Endodermal cell (in vitro differentiated cells): Measurements from ENCODE around the gene POLRMT. TPM values are rescaled to one million over a fixed set of nuclear protein-coding genes. Genes with fewer than 3 reads are reported as not detected.

Experiments
- DNase-seq: peaks from one replicate; pipeline ENCODE4 v3.0.0-alpha.2; 2017
- H3K27ac ChIP-seq: 2 replicates; pipeline ENCODE4 v1.5.1; 2013; ENCODE audit warnings: mild to moderate bottlenecking, low read depth, low read length, moderate library complexity
- H3K27me3 ChIP-seq: 2 replicates; pipeline ENCODE4 v1.6.1; 2013; ENCODE audit warnings: mild to moderate bottlenecking, low read length, moderate library complexity; ENCODE audit not compliant: insufficient read depth, control insufficient read depth, poor library complexity, severe bottlenecking
- H3K36me3 ChIP-seq: 2 replicates; pipeline ENCODE4 v1.7.0; 2013; ENCODE audit warnings: mild to moderate bottlenecking, low read length, moderate library complexity; ENCODE audit not compliant: control insufficient read depth, insufficient read depth
- H3K4me1 ChIP-seq: one replicate; pipeline ENCODE4 v1.7.0; 2013; ENCODE audit warnings: low read length; ENCODE audit not compliant: control insufficient read depth, insufficient read depth
- H3K4me3 ChIP-seq: 2 replicates; pipeline ENCODE4 v1.5.1; 2013; ENCODE audit warnings: mild to moderate bottlenecking, low read length, moderate library complexity
- H3K9ac ChIP-seq: 2 replicates; pipeline ENCODE4 v1.6.1; 2013; ENCODE audit warnings: mild to moderate bottlenecking, low read length, moderate library complexity; ENCODE audit not compliant: poor library complexity, severe bottlenecking; ENCODE audit errors: extremely low read depth
- H3K9me3 ChIP-seq: 2 replicates; pipeline ENCODE4 v1.6.1; 2013; ENCODE audit warnings: mild to moderate bottlenecking, low read length, moderate library complexity; ENCODE audit not compliant: control insufficient read depth
- H3K27ac Mint-ChIP-seq: 2 replicates; pipeline ENCODE4 v1.8.0; 2020; ENCODE audit warnings: mixed read lengths
- H3K27me3 Mint-ChIP-seq: 2 replicates; pipeline ENCODE4 v1.8.0; 2021; ENCODE audit warnings: mild to moderate bottlenecking, mixed read lengths; ENCODE audit not compliant: insufficient read depth
- H3K36me3 Mint-ChIP-seq: 2 replicates; pipeline ENCODE4 v1.8.0; 2020; ENCODE audit warnings: low read depth, mixed read lengths
- H3K4me1 Mint-ChIP-seq: 2 replicates; pipeline ENCODE4 v1.8.0; 2020; ENCODE audit warnings: mixed read lengths
- H3K4me3 Mint-ChIP-seq: 2 replicates; pipeline ENCODE4 v1.8.0; 2020; ENCODE audit warnings: mild to moderate bottlenecking, moderate library complexity, mixed read lengths
- H3K9me3 Mint-ChIP-seq: 2 replicates; pipeline ENCODE4 v1.8.0; 2020; ENCODE audit warnings: mild to moderate bottlenecking, mixed read lengths
- CTCF ChIP-seq: fragments of 200-600 bp; sonication (generic); conservative IDR thresholded peaks from 2 replicates; pipeline ENCODE4 v1.5.0; 2021; ENCODE audit warnings: antibody characterized with exemption, mild to moderate bottlenecking
- WGBS, 2 experiments: methylation state at CpG; one replicate each; pipeline versions ENCODE4 v1.1.5 to v1.1.7; 2013; ENCODE audit warnings: missing lambda C conversion rate in 2 of 2, mixed read lengths in 1 of 2; ENCODE audit not compliant: insufficient coverage in 1 of 2, insufficient read length in 1 of 2; 5-methylcytosine and 5-hydroxymethylcytosine counted together
- total RNA-seq, 2 donors: library from RNA; stranded (reverse); fragmentation: NEBNext Ultra II Directional in 1 of 2; extraction: Animal tissue kit (Norgen Biotek cat#: 25700) in 1 of 2; gene quantifications; 2 replicates in 1 of 2; 3 replicates in 1 of 2; pipeline ENCODE4 v1.2.1, GENCODE V29; 2021

Gene POLRMT
- total RNA-seq, 2 donors from 2014 or later = 76.6 to 86.4 TPM

DNA sequence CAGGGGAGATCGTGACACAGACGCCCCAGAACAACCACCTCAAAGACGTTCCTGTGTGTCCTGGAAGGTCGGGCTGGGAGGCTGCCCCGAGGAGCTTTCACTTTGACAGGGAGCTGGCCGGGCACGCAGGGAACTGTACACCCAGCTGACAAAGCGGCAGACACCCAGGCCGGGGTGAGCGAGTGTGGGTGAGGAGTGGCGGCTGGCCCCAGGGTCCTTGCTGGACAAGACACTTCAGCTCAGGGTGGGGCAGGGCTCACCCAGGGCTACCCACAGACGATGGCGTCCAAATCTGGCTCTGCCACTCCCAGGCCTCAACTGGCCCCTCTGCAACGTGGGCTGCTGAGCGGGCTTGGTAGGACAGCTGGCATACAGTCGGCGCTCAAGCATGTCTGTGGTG is 8.4 kb upstream of the POLRMT start:
- Histone ChIP-seq H3K27me3 (peaks cover 21% of the 10 kb centered on the region), H3K4me3 (no peak overlapping the region), H3K27ac (no peak overlapping the region), H3K4me1 (no peaks in the 10 kb centered on the region), H3K9me3 (no peaks in the 10 kb centered on the region), H3K36me3 (no peaks in the 10 kb centered on the region), H3K9ac (no peak overlapping the region)
- no peak for DNase-seq
- H3K4me1 Mint-ChIP-seq = no peaks in the 10 kb centered on the region
- H3K4me3 Mint-ChIP-seq = no peak overlapping the region
- WGBS, 2 experiments = 95 to 97% methylated on average over 17 of the region's 17 CpGs
- no peaks in the 10 kb centered on the region for H3K9me3 Mint-ChIP-seq
- no peak for TF ChIP-seq CTCF
- peaks cover 31% of the 10 kb centered on the region for H3K27me3 Mint-ChIP-seq
- H3K36me3 Mint-ChIP-seq = peaks cover 5% of the 10 kb centered on the region
- no peak overlapping the region for H3K27ac Mint-ChIP-seq

- Mint-ChIP-seq H3K27ac (no peak overlapping the region), H3K36me3 (no peaks in the 10 kb centered on the region), H3K4me3 (no peak overlapping the region), H3K27me3 (peaks cover 33% of the 10 kb centered on the region), H3K4me1 (no peaks in the 10 kb centered on the region), H3K9me3 (no peaks in the 10 kb centered on the region)
- Histone ChIP-seq H3K9ac (no peak overlapping the region), H3K4me3 (no peak overlapping the region), H3K4me1 (no peaks in the 10 kb centered on the region), H3K9me3 (no peaks in the 10 kb centered on the region), H3K36me3 (no peaks in the 10 kb centered on the region), H3K27ac (no peak overlapping the region), H3K27me3 (peaks cover 21% of the 10 kb centered on the region)
- TF ChIP-seq CTCF = no peak
- no peak for DNase-seq
- 93% methylated on average over 23 to 31 of the region's 31 CpGs for WGBS, 2 experiments
Measured at GRCh38 chr19:640606-641189, 7.4 kb upstream of the POLRMT start.

GRCh38 chr19:640161-640558 is 6.8 kb upstream of the POLRMT start:
- H3K4me3 ChIP-seq = no peak overlapping the region
- H3K27ac Mint-ChIP-seq = no peak overlapping the region
- H3K27me3 ChIP-seq = peaks cover 21% of the 10 kb centered on the region
- DNase-seq = no peak
- H3K36me3 Mint-ChIP-seq = no peaks in the 10 kb centered on the region
- H3K9me3 ChIP-seq = no peaks in the 10 kb centered on the region
- H3K4me3 Mint-ChIP-seq = peak overlapping the region; percentile 54
- WGBS, 2 experiments = 58 to 82% methylated on average over 11 to 25 of the region's 25 CpGs
- no peaks in the 10 kb centered on the region for H3K4me1 ChIP-seq
- no peak overlapping the region for H3K27ac ChIP-seq
- no peak overlapping the region for H3K9ac ChIP-seq
- no peaks in the 10 kb centered on the region for H3K9me3 Mint-ChIP-seq
- no peak for TF ChIP-seq CTCF
- H3K27me3 Mint-ChIP-seq = peaks cover 33% of the 10 kb centered on the region
- H3K36me3 ChIP-seq = no peaks in the 10 kb centered on the region
- no peaks in the 10 kb centered on the region for H3K4me1 Mint-ChIP-seq
